Kidney tubule cell (primary cell): Measurements from ENCODE around the gene RYR2.
A peak's percentile ranks its signal among the peaks of the same experiment; 100 is the strongest.
"Not testable (repeated sequence)": the region's sequence is repeated elsewhere in the genome, so short reads cannot be mapped to it uniquely, and the experiment has no call there.

ENCODE experiments used
- DNase-seq: peaks from one replicate; pipeline ENCODE4 v3.0.0-alpha.2; 2018; ENCODE audit warnings: low spot score

The RYR2 gene

DNA sequence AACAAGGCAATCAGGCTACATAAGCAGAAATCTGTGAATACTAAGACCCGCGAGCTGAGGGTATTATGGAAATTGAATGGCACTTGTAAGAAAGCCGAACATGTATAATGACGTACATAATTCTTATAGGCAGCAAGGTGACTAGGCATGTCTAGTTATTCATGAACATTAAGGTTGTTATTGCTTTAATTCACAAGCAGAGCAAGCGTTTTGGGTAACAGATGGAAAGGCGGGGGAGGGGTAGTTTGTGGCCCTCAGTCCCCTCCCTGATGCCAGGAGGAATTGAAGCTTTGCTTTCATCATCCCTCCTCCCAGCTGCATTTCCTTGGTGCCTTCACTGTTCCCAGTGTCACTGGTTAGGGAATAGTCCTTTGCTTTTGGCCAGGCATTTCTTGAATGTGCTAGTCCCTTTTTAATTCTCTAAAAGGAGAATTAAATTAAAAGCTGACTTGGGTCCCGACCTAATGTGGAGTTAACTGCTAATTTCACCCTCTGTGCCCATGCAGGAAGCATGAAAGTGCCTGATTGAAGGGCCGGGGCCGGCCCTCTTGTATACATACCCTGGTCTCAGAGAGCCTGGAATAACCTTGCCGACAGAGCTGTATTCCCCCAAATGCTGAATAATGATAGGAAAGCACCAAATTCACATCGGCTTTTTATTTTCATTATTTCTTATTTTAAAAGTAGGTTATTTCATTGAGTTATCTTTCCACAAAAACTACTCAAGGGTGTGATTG is 42.5 kb downstream of the RYR2 start:
- no peak for DNase-seq

DNA sequence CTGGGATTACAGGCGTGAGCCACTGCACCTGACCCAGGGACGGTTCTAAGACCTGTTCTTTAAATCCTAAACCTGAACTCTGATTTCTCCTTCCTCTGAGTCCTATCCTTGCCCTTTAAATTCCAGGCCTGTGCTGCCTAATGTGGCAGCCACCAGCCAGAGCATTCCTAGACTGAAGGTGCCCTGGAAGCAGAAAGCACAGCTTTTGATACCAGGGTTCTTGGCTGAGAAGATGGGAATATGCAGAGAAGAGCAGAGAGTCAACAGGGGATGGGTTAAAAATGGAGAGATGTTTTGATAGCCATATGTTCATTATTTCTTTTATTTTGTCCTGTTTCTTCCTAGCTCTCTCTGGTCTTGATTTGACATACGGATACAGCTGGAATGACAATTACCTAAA is 49.7 kb downstream of the RYR2 start:
- no peak for DNase-seq

DNA sequence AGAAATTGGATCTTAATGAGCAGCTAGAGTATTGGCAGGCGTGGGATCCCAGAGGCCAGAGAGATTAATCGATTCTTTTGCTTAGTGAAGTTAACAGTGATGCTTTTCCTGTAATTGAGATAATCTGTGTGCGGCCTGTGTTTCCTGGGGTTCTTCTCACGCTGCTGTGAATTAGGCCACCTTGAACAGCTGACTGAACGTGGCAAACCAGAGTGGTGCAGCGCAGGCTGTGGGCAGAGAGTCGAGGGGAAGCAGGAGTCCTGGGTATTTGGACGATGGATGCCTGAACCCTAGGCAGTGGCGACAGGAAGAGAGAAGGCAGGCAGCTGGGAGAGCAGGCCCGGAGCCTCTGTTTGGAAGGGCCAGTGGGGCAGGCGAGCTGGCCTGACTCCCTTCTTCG is 51.7 kb downstream of the RYR2 start:
- DNase-seq = no peak

DNA sequence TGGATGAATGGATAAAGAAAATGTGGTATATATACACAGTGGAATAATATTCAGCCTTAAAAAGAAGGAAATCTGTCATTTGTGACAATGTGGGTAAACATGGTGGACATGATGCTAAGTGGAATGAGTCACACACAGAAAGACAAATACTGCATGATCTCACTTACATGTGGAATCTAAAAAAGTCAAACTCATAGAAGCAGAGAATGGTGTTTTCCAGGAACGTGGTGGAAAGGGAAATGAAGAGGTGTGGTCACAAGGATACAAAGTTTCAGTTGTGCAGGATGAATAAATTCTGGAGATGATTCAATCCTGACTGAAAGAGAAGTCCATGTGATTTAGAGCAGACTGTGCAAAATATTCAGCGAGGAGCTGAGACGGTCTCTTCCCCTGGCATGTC is 56.6 kb downstream of the RYR2 start:
- DNase-seq = peak; percentile 83

DNA sequence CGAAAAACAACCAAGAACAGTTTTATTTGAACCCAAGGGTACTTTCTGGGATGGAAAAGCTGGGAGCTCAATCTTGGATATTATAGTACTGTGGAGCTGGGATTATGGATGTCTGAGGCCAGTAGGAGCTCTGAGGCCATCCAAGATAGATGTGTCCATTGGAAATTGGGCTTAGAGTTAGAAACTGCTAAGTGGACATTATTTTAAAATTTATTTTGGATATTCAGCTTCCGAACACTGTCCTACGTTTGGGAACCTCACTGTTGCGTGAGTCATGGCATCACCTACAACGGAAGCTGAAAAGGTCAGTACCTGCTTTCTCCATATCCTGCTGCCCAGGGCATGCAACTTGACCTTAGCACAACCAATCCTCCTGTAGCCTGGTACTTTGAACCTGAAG is 61.0 kb downstream of the RYR2 start:
- no peak for DNase-seq

DNA sequence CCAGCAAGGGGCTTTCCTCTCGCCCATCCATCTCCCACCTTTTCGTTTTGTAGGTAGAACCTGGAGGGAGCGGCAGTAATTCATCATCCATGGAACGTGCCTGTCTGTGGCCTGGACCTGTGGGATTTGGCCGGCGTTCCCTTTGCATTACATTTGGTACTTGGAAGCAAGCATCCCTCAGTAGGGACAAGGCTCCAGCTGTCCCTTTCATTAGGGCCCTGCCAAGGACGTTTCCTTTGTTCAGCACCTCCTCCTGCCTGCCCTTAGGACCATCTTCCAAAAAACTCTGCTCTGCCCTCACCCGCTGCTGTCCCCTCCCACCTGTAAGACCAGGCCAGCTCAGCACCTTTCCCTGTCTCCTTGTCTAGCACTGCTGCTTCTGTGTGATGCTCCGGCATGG is 62.1 kb downstream of the RYR2 start:
- no peak for DNase-seq

DNA sequence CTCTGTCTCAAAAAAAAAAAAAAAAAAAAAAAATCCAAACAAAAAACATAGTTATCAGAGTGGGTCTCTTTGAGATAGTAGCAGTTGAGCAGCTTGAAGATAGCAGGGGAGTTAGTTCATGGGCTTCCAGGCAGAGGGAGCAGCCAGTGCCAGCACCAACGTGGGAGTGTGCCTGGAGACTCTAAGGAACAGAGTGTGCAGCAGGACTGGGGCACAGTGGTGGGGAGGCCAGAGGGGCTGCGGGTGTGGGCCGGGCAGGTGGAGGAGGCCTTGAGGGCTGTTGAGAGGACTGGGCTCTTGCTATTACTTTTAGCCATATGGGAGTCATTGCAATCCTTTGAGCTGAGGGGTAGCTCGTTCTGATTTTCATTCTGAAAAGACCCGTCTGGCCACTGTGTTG is 63.8 kb downstream of the RYR2 start:
- DNase-seq = no peak

DNA sequence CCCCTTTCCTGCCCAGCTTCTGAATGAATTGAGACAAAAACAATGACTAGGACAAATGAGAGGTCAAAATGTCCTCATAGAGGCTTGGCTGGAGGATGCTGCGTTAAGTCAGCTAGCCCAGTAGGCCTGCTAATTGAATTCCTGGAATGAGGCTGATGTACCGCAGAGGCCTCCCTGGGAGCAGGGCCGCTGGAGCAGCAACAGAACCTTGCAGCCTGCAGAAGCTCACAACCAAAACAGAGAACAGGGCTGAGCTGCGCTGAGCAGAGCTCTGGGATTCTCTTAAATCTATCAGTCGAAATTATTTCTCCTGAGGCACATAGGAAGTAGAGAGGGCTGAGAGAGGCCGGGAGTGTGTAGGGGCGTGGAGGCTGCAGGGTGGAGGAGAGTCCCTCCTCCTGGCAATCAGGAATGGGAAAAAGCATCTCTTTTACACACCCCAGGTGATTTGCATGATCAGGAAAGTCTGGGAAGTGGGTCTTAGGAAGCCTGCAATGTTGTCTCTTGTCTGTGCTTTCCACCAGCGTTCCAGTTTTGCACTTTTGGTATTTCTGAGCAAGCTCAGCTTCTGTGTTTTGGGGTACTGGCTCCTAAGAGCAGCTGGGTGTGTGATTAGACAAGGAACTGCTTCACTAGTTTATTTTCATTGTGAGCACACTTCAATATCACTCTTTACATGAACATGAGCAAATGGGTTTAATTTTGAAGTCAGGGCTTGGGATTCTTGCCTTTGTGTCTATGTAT is 66.5 kb downstream of the RYR2 start:
- DNase-seq = no peak

DNA sequence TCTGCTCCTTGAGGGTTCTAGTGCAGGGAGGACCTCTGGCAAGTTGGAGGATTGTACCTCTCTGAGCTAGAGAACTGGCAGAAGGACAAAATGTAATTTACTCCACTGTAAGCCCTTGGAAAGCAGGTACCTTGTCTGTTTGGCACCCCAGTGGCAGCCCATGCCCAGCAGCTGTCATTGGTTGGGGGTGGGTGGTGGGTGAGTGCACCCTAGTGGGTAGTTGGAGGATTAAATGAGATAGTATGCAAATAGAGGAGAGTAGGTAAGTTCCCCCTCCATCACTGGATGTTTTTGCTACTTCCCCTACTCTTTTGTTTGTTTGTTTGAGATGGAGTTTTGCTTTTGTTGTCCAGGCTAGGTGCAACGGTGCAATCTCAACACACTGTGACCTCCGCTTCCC is 69.8 kb downstream of the RYR2 start:
- DNase-seq = no peak

DNA sequence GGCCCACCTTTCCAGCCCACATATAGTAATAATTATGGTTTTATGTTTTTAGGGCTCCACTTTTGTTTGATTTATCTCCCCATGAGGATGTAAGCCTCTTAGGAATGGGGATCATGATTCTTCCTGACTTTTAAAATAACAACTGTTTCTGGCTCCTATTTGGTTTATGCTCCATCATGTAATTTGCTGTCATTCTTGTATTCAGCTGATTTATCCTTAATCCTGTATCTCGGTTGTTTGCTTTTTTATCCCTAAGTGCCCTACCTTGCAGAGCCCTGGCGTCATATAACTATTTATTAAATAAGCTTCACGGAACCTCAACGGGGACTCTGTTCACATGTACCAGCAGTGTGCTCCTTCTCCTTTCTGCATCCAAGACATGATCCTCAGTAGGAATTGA is 70.7 kb downstream of the RYR2 start:
- DNase-seq = no peak

DNA sequence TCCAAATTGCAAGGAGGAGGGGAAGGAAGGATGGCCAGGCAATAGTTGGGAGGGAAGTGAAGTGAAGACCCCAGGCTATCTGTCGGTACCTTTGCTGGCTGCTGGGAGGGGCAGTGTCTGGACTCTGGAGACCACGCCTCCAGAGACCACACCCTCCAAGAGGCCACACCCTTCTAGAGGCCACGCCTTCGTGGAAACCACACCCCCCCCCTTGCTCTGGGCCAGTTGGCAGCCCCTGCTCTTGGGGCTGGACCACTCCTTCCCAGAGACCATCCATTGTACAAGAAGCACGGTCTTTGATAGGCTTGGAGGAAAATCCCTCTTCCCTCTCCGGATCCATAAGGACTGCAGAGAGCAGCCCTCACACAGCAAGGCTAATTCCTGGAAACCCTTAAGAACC is 73.1 kb downstream of the RYR2 start:
- no peak for DNase-seq

DNA sequence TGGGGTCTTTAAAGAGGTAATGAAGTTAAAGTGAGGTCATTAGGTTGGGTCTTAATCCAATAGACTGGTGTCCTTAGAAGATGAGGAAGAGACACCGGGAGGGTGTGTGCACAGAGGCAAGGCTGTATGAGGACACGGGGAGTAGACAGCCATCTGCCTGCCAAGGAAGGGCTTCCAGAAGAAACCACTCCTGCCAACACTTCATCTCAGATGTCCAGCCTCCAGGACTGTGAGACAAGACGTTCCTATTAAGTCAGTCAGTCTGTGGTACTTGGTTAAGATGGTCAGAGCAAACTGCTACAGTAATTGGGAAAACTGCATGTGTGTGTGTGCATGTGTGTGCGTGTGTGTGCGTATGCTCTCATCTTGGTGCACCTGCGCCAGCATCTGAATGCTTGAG is 77.1 kb downstream of the RYR2 start:
- DNase-seq = no peak

DNA sequence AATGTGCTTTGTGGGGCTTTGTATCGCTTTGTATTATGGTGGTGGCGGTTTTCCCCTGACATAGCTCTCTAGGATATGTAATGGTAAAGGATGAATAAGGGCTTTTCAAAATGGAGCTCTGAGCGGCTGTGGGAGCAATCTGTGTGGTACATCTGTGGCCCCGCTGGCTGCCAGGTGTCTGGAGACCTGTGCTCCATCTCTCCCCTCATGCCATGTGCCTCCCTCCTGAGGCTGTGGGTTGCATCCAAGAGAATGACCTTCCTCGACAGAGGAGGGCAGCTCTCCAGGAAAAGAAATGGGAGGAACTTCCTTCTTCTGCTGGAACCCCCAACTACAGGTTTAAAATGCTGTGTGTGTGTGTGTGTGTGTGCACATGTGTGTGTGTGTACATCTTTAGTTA is 78.7 kb downstream of the RYR2 start:
- no peak for DNase-seq

DNA sequence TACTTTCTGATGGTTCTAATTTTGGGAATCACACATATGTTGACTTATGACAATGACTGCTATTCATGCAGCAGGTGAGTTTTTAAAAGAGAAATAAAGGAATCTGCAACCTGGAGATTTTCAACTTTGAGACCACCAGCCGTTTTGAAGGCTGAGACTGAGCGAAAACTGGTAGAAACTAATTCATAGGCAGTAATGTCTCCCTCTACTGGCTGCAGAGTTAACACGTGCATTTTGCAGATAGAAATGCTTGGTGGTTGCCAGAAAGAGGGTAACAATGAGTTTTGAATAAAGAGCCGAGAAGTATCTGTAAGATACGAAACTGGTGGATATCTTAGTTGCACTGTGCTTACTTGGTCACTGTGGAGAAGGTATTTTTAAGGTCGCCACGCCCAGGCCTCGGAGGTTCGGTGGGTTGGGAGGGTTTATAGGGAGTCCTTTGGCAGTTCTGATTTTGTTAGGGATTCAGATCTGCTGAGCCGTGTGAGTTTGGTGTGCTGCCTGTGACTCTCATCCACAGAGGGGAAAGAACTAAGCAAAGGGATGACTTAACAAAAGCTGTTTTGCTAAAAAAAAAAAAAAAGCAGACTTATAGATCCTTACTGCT is 83.0 kb downstream of the RYR2 start:
- peak; percentile 6 for DNase-seq

DNA sequence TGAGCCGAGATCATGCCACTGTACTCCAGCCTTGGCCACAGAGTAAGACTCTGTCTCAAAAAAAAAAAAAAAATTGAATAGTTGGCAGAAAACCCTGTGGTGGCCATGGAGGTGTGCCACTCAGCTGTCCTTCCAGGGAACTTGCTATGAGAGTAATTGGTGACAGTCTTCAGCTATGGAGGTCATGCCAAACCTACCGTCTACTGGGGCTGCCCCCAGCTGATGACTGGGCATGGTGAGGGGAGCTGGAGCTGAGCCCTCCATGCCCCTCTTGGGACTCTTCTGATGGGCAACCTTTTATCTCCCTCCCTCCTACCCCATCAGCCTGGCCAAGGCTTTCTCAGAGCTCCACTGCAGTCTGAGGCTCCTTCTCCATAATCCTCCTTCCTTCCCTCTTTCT is 84.2 kb downstream of the RYR2 start:
- DNase-seq = no peak

DNA sequence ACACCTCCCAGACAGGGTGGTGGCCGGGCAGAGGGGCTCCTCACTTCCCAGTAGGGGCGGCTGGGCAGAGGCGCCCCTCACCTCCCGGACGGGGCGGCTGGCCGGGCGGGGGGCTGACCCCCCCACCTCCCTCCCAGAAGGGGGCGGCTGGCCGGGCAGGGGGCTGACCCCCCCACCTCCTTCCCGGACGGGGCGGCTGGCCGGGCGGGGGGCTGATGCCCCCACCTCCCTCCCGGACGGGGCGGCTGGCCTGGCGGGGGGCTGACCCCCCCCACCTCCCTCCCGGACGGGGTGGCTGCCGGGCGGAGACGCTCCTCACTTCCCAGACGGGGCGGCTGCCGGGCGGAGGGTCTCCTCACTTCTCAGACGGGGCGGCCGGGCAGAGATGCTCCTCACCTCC is 85.3 kb downstream of the RYR2 start:
- not testable (repeated sequence) for DNase-seq

DNA sequence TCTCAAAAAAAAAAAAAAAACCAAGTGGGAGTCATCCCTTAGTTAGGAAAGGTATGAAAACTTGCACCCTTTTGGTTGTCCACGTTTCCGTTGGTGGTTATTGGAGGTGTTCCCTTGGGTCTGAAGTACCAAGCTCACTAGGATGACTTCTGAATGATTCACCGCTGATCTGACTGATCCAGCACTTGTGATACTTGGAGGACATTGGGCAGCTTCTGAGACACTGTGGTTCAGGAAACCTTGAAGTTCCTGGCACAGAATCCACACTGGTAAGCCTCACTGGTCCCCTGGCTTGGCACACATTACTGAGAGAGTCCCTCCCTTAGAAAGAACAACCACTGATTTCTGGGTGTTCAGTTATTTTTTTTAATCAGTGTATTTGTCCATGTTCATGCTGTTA is 91.9 kb downstream of the RYR2 start:
- DNase-seq = peak; percentile 13

DNA sequence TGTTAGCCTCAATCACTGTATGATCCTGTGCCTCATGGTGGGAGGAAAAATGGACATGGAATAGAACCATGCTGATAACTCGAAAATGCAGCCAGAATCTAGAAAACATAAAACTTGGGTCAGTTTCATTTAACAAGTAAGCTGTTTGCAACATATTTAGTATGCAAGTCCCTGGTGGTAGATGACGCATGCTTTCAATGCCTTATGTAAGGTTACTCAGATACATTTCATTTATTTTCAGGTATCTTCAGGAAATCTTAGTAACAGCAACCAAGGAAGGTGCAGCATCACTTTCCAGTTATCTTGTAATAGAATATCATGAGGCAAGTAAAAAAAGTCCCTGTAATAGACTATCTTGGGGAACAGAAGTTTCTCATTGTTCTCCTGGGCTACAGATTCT is 92.9 kb downstream of the RYR2 start:
- no peak for DNase-seq

DNA sequence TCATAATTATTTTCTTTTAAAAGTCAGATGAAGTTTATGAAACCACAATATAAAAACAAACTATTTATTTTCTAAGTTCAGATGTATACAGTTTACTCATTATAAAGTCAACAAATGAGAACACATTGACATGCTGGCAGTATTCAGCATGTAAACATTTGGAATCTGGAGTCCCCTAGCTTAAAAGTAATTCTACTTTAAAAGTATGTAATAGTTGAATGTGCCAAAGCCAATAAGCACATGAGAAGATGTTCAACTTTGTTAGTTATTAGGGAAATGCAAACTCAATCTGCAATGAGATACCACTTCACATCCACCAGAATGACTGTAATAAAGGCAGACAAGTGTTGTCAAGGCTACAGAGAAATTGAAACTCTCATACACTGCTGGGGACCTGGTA is 96.6 kb downstream of the RYR2 start:
- no peak for DNase-seq

DNA sequence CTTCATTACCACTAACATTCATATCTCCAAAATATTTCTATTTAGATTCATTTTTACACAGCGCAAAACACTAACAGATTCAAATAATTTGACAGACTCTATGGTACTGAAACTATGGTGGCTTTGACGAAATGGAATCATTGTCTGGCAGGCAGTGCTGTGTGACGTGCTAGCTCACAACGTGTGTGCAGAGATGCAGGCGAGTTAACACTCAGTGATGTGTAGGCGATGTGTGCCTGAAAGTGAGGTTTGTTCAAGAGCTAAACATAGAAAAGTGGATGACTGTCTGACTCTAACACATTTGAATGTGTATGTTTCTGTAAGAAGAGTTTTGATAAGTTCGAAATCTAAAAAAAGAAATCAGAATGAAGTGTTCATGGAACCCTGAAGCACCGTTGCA is 97.7 kb downstream of the RYR2 start:
- no peak for DNase-seq

DNA sequence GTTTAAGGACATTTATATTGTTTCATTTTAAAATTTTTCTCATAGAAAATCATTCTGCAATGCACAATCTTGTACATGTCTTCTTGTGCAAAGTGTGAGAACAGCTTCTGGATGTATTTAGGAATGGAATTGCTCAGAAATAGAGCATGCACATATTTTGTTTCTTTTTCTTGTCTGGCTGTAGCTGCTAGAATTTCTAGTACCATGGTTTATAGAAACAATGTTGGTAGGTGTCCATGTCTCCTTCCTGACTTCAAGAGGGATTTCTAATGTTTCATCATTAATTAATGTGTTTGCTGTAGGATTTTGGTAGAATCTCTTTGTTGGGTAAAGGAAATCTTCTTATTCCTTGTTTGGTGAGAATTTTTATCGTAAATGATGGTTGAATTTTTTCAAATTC is 99.0 kb downstream of the RYR2 start:
- no peak for DNase-seq

DNA sequence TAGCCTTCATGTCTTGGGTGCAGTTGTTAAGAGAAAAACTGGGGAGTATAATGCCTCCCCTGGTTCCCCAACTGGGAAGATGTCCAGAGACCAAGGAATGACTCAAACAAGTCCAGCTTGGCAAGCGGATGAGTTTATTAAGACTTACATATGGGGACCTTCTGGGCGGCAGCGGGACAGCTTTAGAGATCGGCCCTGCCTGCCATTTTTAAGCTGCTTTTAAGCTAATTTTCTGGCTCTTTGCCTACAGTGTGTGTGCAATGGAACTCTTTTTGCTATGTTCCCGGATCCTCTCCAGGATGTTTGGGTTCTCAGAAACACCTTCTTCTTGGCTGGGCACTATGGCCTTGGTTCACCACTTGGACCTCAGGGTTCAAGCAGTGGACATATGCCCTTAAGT is 99.5 kb downstream of the RYR2 start:
- no peak for DNase-seq

DNA sequence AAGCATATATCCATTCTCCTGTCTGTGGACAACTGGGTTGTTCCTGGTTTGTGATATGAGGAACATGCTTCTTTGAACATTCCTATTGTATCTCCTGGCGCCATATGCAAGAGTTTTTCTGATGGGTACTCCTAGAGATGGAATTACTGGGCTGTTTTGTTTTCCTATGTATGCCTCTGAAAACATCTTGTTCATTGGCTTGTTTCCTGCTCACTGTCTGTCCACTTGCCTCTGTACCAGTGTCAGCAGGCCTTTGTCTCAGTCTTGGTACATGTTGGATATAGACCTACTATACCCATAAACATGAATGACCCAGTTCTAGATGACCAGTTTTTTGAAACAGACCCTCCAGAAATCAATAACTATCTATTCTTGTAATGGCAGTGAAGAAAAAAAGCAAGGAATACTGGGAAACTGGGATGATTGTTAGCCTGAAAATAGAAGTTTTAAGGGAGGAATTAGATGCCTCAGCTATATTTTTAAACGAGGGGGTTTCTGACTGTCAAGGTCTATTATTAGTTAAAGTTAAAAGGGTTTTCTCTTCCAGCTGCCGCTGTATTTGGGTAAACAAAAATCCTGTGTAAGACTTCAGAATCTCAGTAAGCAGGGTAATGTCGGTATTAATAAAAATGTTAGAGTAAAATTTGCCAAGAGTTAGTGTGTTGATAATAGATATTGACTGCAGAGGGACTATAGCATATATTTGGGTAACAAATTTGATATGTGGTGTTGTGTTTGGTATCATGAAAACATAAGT is 103.6 kb downstream of the RYR2 start:
- no peak for DNase-seq
